B cell (primary cell): ENCODE measurements around the gene WAC. TPM values are rescaled to one million over a fixed set of nuclear protein-coding genes. Genes with fewer than 3 reads are reported as not detected.

Source experiments
- ATAC-seq: fragments of 200-7000 bp; cut with Tn5 transposase; one replicate; pipeline ENCODE4 v1.10.0; 2021; ENCODE audit warnings: low read depth, mild to moderate bottlenecking, moderate number of reproducible peaks, moderate library complexity
- CTCF ChIA-PET: fragments of 350-600 bp; sonication (Branson Sonifier 250); formaldehyde crosslinking; loops from one replicate; lab custom pipeline; 2021; ENCODE audit warnings: antibody characterized with exemption, inconsistent platforms; lab: Charles Lee
- POLR2A ChIA-PET: fragments of 350-600 bp; sonication (Branson Sonifier 250); formaldehyde crosslinking; loops from one replicate; lab custom pipeline; 2021; ENCODE audit warnings: antibody characterized with exemption; lab: Charles Lee
- DNase-seq: peaks from one replicate; pipeline ENCODE4 v3.0.0; 2013
- H2AFZ ChIP-seq: 2 replicates; pipeline ENCODE4 v1.6.1; 2012; ENCODE audit warnings: mild to moderate bottlenecking, low read depth, low read length; ENCODE audit not compliant: insufficient read depth, poor library complexity, severe bottlenecking
- H3K27ac ChIP-seq, 2 donors: 1 replicate in 1 of 2; 2 replicates in 1 of 2; pipeline ENCODE4 v1.5.1; 2012 to 2013; ENCODE audit warnings: low read length in 2 of 2, mild to moderate bottlenecking in 2 of 2, moderate library complexity in 1 of 2
- H3K27me3 ChIP-seq, 4 experiments: fragments of 200-600 bp in 1 of 4; sonication (generic) in 1 of 4; replicated peaks in 1 of 4; 1 replicate in 2 of 4; 2 replicates in 2 of 4; pipeline versions ENCODE4 v1.6.1 to v1.7.0; 2013 to 2016; ENCODE audit warnings: low read length in 3 of 4, mild to moderate bottlenecking in 2 of 4, mixed read lengths in 1 of 4, moderate library complexity in 1 of 4; ENCODE audit not compliant: insufficient read depth in 4 of 4, control insufficient read depth in 3 of 4; ENCODE audit errors: control extremely low read depth in 1 of 4
- H3K36me3 ChIP-seq, 2 experiments: replicated peaks in 1 of 2; 1 replicate in 1 of 2; 2 replicates in 1 of 2; pipeline versions ENCODE4 v1.6.1 to v1.7.1; 2013; ENCODE audit warnings: low read length in 1 of 2; ENCODE audit not compliant: insufficient read depth in 2 of 2, control insufficient read depth in 1 of 2; ENCODE audit errors: control extremely low read depth in 1 of 2, extremely low read depth in 1 of 2
- H3K4me1 ChIP-seq, 2 donors: fragments of 200-600 bp in 1 of 2; sonication (generic) in 1 of 2; 1 replicate in 1 of 2; 2 replicates in 1 of 2; pipeline versions ENCODE4 v1.5.1 to v1.6.1; 2013 to 2017; ENCODE audit warnings: low read length in 2 of 2; ENCODE audit not compliant: control insufficient read depth in 2 of 2, insufficient read depth in 2 of 2
- H3K4me2 ChIP-seq: replicated peaks from 2 replicates; pipeline ENCODE3; 2012; ENCODE audit warnings: mild to moderate bottlenecking, low read depth, low read length; ENCODE audit not compliant: poor library complexity, severe bottlenecking
- H3K4me3 ChIP-seq, 5 experiments: fragments of 200-600 bp in 1 of 5; sonication (generic) in 1 of 5; 1 replicate in 3 of 5; 2 replicates in 2 of 5; pipeline versions ENCODE4 v1.5.1 to v1.7.0; 2011 to 2016; ENCODE audit warnings: low read length in 4 of 5, mild to moderate bottlenecking in 4 of 5, low read depth in 2 of 5, control low read depth in 1 of 5, moderate library complexity in 1 of 5; ENCODE audit not compliant: insufficient read depth in 1 of 5; ENCODE audit errors: control extremely low read depth in 1 of 5, extremely low read depth in 1 of 5
- H3K79me2 ChIP-seq: fragments of 200-600 bp; sonication (generic); one replicate; pipeline ENCODE4 v1.6.0; 2016; ENCODE audit warnings: low read length; ENCODE audit not compliant: control insufficient read depth, insufficient read depth
- H3K9ac ChIP-seq: fragments of 200-600 bp; sonication (generic); 2 replicates; pipeline ENCODE4 v1.6.1; 2017; ENCODE audit warnings: mild to moderate bottlenecking, low read length, moderate library complexity
- H3K9me3 ChIP-seq, 3 donors: one replicate each; pipeline versions ENCODE4 v1.6.1 to v1.7.1; 2013; ENCODE audit warnings: low read length in 2 of 3; ENCODE audit not compliant: control insufficient read depth in 2 of 3, insufficient read depth in 1 of 3; ENCODE audit errors: control extremely low read depth in 1 of 3
- H4K20me1 ChIP-seq: 2 replicates; pipeline ENCODE4 v1.6.0; 2012; ENCODE audit warnings: mild to moderate bottlenecking, low read length; ENCODE audit not compliant: insufficient read depth, control insufficient read depth, poor library complexity, severe bottlenecking
- H3K27ac Mint-ChIP-seq: one replicate; pipeline ENCODE4 v1.8.0; 2021; ENCODE audit warnings: mixed read lengths
- H3K27me3 Mint-ChIP-seq: one replicate; pipeline ENCODE4 v1.8.0; 2021; ENCODE audit warnings: mixed read lengths
- H3K4me1 Mint-ChIP-seq: one replicate; pipeline ENCODE4 v1.8.0; 2021; ENCODE audit warnings: mixed read lengths
- H3K4me3 Mint-ChIP-seq: one replicate; pipeline ENCODE4 v1.8.0; 2021; ENCODE audit warnings: mixed read lengths
- H3K9me3 Mint-ChIP-seq: one replicate; pipeline ENCODE4 v1.8.0; 2022; ENCODE audit warnings: mixed read lengths; ENCODE audit not compliant: insufficient read depth
- CTCF ChIP-seq: fragments of 200-600 bp; IDR thresholded peaks from one replicate; pipeline ENCODE4 v1.8.0; 2022; ENCODE audit warnings: antibody characterized with exemption, mild to moderate bottlenecking
- EZH2 ChIP-seq: IDR thresholded peaks from 2 replicates; pipeline ENCODE4 v1.6.1; 2012; ENCODE audit warnings: borderline replicate concordance, low read depth, mild to moderate bottlenecking, moderate library complexity, low read length; ENCODE audit not compliant: insufficient read depth, poor library complexity, severe bottlenecking
- WGBS: methylation state at CpG from one replicate; pipeline ENCODE4 v1.1.5; 2013; ENCODE audit warnings: missing lambda C conversion rate; ENCODE audit not compliant: insufficient coverage; 5-methylcytosine and 5-hydroxymethylcytosine counted together
- intact Hi-C: fragments of 100-400 bp; cut with micrococcal nuclease; formaldehyde crosslinking; loops from one replicate; pipeline ENCODE4 v1.10.0; 2022
- polyA plus RNA-seq: library from polyadenylated mRNA; depleted of rRNA; stranded (reverse); fragments of >200 nt; gene quantifications from 2 replicates; pipeline ENCODE4 v1.2.3, GENCODE V29; 2012
- total RNA-seq, 2 donors: library from RNA; stranded (reverse); fragments of 120-200 nt in 1 of 2; gene quantifications; 1 replicate in 1 of 2; 2 replicates in 1 of 2; pipeline versions ENCODE4 v1.2.3 to v1.2.4, GENCODE V29; 2013 to 2022

The WAC gene
- total and polyA plus RNA-seq, 2 donors (not counting 1 experiment from before 2014, with no cell fraction given): 77.4 to 196 TPM

GRCh38 chr10:28593811-28594210, 60.9 kb downstream of the WAC start:
- H4K20me1 ChIP-seq: peaks cover 79% of the 10 kb centered on the region
- H2AFZ ChIP-seq: no peak overlapping the region
- H3K27ac ChIP-seq: no peak overlapping the region
- H3K9ac ChIP-seq: no peak overlapping the region
- no CpG with 5 or more reads among the region's 2 CpGs for WGBS
- no peak for TF ChIP-seq CTCF
- no peak for TF ChIP-seq EZH2
- no peaks in the 10 kb centered on the region for H3K4me1 ChIP-seq
- no peak for DNase-seq
- intact Hi-C loops: no loop called here
- no peak overlapping the region for H3K4me3 ChIP-seq
- POLR2A ChIA-PET: no interaction called here
- CTCF ChIA-PET: no interaction called here
- ATAC-seq: no peak
- H3K4me2 ChIP-seq: no peak overlapping the region
- H3K36me3 ChIP-seq: peaks cover 21 to 56% of the 10 kb centered on the region in 2 experiments
- no peaks in the 10 kb centered on the region for H3K27me3 ChIP-seq
- Mint-ChIP-seq H3K27me3 (no peaks in the 10 kb centered on the region), H3K4me1 (peaks cover 12% of the 10 kb centered on the region), H3K27ac (no peak overlapping the region), H3K9me3 (no peaks in the 10 kb centered on the region), H3K4me3 (no peak overlapping the region)
- no peaks in the 10 kb centered on the region for H3K9me3 ChIP-seq
- H3K79me2 ChIP-seq: peaks cover 87% of the 10 kb centered on the region

DNA sequence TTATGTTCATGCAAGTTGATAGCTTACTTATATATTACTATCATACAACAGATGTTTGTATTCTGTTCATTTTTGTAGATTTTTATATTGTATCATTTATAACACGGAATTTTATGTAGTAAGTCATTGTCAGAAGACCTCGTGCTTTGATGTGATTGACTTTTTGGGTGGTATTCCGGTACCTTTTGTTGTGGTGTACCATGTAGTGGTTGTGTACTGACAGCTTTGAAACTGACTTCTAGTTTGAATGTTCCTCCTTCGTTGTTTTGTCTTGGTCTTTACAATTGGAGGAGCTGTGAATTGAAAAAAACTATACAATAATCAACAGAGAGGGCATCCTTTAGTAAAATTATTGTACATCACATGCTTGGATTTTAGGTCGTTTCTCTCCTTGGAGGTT, 61.5 kb downstream of the WAC start:
- H3K9ac ChIP-seq: no peak overlapping the region
- ChIA-PET POLR2A (no interaction called here), CTCF (no interaction called here)
- H3K4me1 Mint-ChIP-seq: peaks cover 15% of the 10 kb centered on the region
- H2AFZ ChIP-seq: no peak overlapping the region
- peaks cover 89% of the 10 kb centered on the region for H3K79me2 ChIP-seq
- intact Hi-C loops: no loop called here
- no peaks in the 10 kb centered on the region for H3K4me1 ChIP-seq
- H3K27me3 Mint-ChIP-seq: no peaks in the 10 kb centered on the region
- H3K36me3 ChIP-seq: peaks cover 20 to 61% of the 10 kb centered on the region in 2 experiments
- no peak overlapping the region for H3K4me2 ChIP-seq
- TF ChIP-seq CTCF (no peak), EZH2 (no peak)
- peaks cover 85% of the 10 kb centered on the region for H4K20me1 ChIP-seq
- H3K9me3 Mint-ChIP-seq: no peaks in the 10 kb centered on the region
- 100% methylated on average over 2 of the region's 5 CpGs for WGBS
- no peak for ATAC-seq
- no peak for DNase-seq
- H3K27ac ChIP-seq: no peak overlapping the region
- H3K27ac Mint-ChIP-seq: no peak overlapping the region
- H3K27me3 ChIP-seq: no peaks in the 10 kb centered on the region
- H3K4me3 ChIP-seq: no peak overlapping the region
- no peaks in the 10 kb centered on the region for H3K9me3 ChIP-seq
- H3K4me3 Mint-ChIP-seq: no peak overlapping the region
